ENCODE measurements around the gene IPO4. TPM values are rescaled to one million over a fixed set of nuclear protein-coding genes. Genes with fewer than 3 reads are reported as not detected.
A peak's percentile ranks its signal among the peaks of the same experiment; 100 is the strongest.

Gene IPO4
- total RNA-seq, 2 donors from 2014 or later = 19.9 to 64.6 TPM

GRCh38 chr14:24213866-24214662 is 25.4 kb upstream of the IPO4 start:
- Histone ChIP-seq H3K36me3 (peaks cover 19% of the 10 kb centered on the region), H3K4me1 (ENCODE audit: control insufficient read depth in 1 of 2, low read depth in 2 of 2) (peaks cover 19 to 36% of the 10 kb centered on the region in 2 donors), H3K27me3 (replicated peaks; ENCODE audit: insufficient read depth) (no peaks in the 10 kb centered on the region), H3K27ac (peak overlapping the region; percentile 95 to 97), H3K4me3 (peak overlapping the region; percentile 89), H3K9me3 (no peaks in the 10 kb centered on the region)
- ATAC-seq (ENCODE audit: insufficient number of reproducible peaks, low FRiP score, low read depth) (no peak), DNase-seq (ENCODE audit: low spot score) (no peak)
- no peak for TF ChIP-seq CTCF (IDR thresholded peaks at IDR 0.05)

- DNase-seq (ENCODE audit: low spot score) = peak; percentile 97
- ATAC-seq (ENCODE audit: insufficient number of reproducible peaks, low FRiP score, low read depth) = peak; percentile 84
- Histone ChIP-seq H3K27ac (peak within 1 kb of the TSS; percentile 95 to 97), H3K27me3 (replicated peaks; ENCODE audit: insufficient read depth) (no peaks in the 10 kb centered on the region), H3K9me3 (no peaks in the 10 kb centered on the region), H3K36me3 (peaks cover 22% of the 10 kb centered on the region), H3K4me3 (peak within 1 kb of the TSS; percentile 89), H3K4me1 (ENCODE audit: control insufficient read depth in 1 of 2, low read depth in 2 of 2) (peaks cover 19 to 36% of the 10 kb centered on the region in 2 donors)
- TF ChIP-seq CTCF (IDR thresholded peaks at IDR 0.05) = peak; percentile 12
These were observed 24.6 kb upstream of the IPO4 start, which contains the start of gene CHMP4A for GRCh38 chr14:24212924-24213865. Gene CHMP4A, minus strand, starts transcription at chr14:24213488. Its CDS starts 49 bp downstream, at chr14:24213439.

GRCh38 chr14:24211311-24211710 is 22.7 kb upstream of the IPO4 start:
- Histone ChIP-seq H3K27ac (no peak overlapping the region), H3K36me3 (peaks cover 30% of the 10 kb centered on the region), H3K27me3 (replicated peaks; ENCODE audit: insufficient read depth) (no peaks in the 10 kb centered on the region), H3K4me3 (no peak overlapping the region), H3K4me1 (ENCODE audit: control insufficient read depth in 1 of 2, low read depth in 2 of 2) (peaks cover 19 to 35% of the 10 kb centered on the region in 2 donors), H3K9me3 (no peaks in the 10 kb centered on the region)
- DNase-seq (ENCODE audit: low spot score) (no peak), ATAC-seq (ENCODE audit: insufficient number of reproducible peaks, low FRiP score, low read depth) (no peak)
- TF ChIP-seq CTCF (IDR thresholded peaks at IDR 0.05) = no peak

- ATAC-seq (ENCODE audit: insufficient number of reproducible peaks, low FRiP score, low read depth) (no peak), DNase-seq (ENCODE audit: low spot score) (no peak)
- Histone ChIP-seq H3K4me1 (ENCODE audit: control insufficient read depth in 1 of 2, low read depth in 2 of 2) (peaks cover 5 to 11% of the 10 kb centered on the region in 2 donors), H3K9me3 (no peaks in the 10 kb centered on the region), H3K27ac (no peak overlapping the region), H3K27me3 (replicated peaks; ENCODE audit: insufficient read depth) (no peaks in the 10 kb centered on the region), H3K4me3 (no peak overlapping the region), H3K36me3 (peaks cover 36% of the 10 kb centered on the region)
- no peak for TF ChIP-seq CTCF (IDR thresholded peaks at IDR 0.05)
These were observed 19.0 kb upstream of the IPO4 start for GRCh38 chr14:24207625-24208024.

GRCh38 chr14:24207104-24207551 is 18.5 kb upstream of the IPO4 start:
- Histone ChIP-seq H3K27ac (no peak overlapping the region), H3K4me3 (no peak overlapping the region), H3K36me3 (peaks cover 39% of the 10 kb centered on the region), H3K27me3 (replicated peaks; ENCODE audit: insufficient read depth) (no peaks in the 10 kb centered on the region), H3K9me3 (no peaks in the 10 kb centered on the region), H3K4me1 (ENCODE audit: control insufficient read depth in 1 of 2, low read depth in 2 of 2) (peaks cover 2 to 7% of the 10 kb centered on the region in 2 donors)
- DNase-seq (ENCODE audit: low spot score) (no peak), ATAC-seq (ENCODE audit: insufficient number of reproducible peaks, low FRiP score, low read depth) (no peak)
- no peak for TF ChIP-seq CTCF (IDR thresholded peaks at IDR 0.05)

All from thoracic aorta (tissue), 2 donors.